Measurements from ENCODE around the gene TEX13C.
"Not testable (repeated sequence)": the region's sequence is repeated elsewhere in the genome, so short reads cannot be mapped to it uniquely, and the experiment has no call there.

Gene TEX13C

GRCh38 chrX:125293850-125294780 lies 25.6 kb upstream of the TEX13C start:
- POLR2A ChIA-PET: no interaction called here
- TF ChIP-seq, protein P1, sequence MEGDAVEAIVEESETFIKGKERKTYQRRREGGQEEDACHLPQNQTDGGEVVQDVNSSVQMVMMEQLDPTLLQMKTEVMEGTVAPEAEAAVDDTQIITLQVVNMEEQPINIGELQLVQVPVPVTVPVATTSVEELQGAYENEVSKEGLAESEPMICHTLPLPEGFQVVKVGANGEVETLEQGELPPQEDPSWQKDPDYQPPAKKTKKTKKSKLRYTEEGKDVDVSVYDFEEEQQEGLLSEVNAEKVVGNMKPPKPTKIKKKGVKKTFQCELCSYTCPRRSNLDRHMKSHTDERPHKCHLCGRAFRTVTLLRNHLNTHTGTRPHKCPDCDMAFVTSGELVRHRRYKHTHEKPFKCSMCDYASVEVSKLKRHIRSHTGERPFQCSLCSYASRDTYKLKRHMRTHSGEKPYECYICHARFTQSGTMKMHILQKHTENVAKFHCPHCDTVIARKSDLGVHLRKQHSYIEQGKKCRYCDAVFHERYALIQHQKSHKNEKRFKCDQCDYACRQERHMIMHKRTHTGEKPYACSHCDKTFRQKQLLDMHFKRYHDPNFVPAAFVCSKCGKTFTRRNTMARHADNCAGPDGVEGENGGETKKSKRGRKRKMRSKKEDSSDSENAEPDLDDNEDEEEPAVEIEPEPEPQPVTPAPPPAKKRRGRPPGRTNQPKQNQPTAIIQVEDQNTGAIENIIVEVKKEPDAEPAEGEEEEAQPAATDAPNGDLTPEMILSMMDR (IDR thresholded peaks at IDR 0.05; ENCODE audit: insufficient read depth, low read length, missing control alignments): no peak
- CTCF ChIA-PET: no interaction called here
- no peak overlapping the region for H3K4me3 ChIP-seq (ENCODE audit: low read depth, low read length)
- DNase-seq (ENCODE audit: low read depth, low spot score): no peak

DNA sequence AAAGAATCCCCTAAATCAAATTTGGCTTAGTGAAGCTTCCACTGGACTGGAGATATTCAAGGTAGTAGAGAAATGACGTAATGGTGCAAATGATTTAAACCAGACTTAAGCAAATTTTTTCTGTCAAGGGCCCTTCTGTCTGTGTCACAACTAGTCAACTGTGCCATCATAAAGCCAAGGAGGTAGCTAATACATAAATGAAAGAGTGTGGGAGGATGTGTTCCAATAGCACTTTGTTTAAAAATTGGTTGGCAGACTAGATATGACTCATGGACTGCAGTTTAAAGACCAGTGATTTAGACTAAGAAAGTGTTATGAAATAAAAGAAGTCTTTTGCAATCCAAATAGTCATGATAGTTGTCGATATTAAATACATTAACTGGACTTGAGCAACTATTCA lies 24.3 kb upstream of the TEX13C start:
- CTCF ChIA-PET: no interaction called here
- TF ChIP-seq, protein P1 (IDR thresholded peaks at IDR 0.05; ENCODE audit: insufficient read depth, low read length, missing control alignments): no peak
- no peak for DNase-seq (ENCODE audit: low read depth, low spot score)
- POLR2A ChIA-PET: no interaction called here
- H3K4me3 ChIP-seq (ENCODE audit: low read depth, low read length): no peak overlapping the region

- ChIA-PET CTCF (no interaction called here), POLR2A (no interaction called here)
- H3K4me3 ChIP-seq (ENCODE audit: low read depth, low read length): no peak overlapping the region
- TF ChIP-seq, protein P1 (IDR thresholded peaks at IDR 0.05; ENCODE audit: insufficient read depth, low read length, missing control alignments): no peak
- DNase-seq (ENCODE audit: low read depth, low spot score): no peak
These were observed 20.8 kb upstream of the TEX13C start for GRCh38 chrX:125298871-125299270.

GRCh38 chrX:125306335-125306866 lies 13.3 kb upstream of the TEX13C start:
- CTCF ChIA-PET: no interaction called here
- TF ChIP-seq, protein P1 (IDR thresholded peaks at IDR 0.05; ENCODE audit: insufficient read depth, low read length, missing control alignments): no peak
- no peak for DNase-seq (ENCODE audit: low read depth, low spot score)
- H3K4me3 ChIP-seq (ENCODE audit: low read depth, low read length): no peak overlapping the region
- POLR2A ChIA-PET: no interaction called here

DNA sequence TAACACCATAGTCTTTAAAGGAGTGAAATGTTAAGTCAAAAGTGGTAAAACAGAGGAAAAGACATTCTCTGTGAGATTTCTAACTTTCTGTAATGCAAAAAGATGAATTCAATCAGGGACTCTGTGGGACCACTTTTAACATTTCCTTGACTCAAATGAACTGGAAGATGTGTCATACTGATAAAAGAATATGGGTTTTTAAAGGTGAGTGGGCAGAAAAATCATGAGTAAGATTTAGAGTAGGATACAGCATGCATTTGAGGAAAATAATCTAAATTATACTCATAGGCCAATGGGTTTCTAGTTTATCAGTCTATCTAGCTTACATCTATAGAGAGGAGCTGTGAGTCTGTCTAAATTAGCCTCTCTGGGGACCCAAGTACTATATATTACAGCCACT lies 11.0 kb upstream of the TEX13C start:
- TF ChIP-seq, protein P1 (IDR thresholded peaks at IDR 0.05; ENCODE audit: insufficient read depth, low read length, missing control alignments): no peak
- H3K4me3 ChIP-seq (ENCODE audit: low read depth, low read length): no peak overlapping the region
- ChIA-PET POLR2A (no interaction called here), CTCF (no interaction called here)
- no peak for DNase-seq (ENCODE audit: low read depth, low spot score)

GRCh38 chrX:125319166-125319565 lies 505 bp upstream of the TEX13C start:
- H3K4me3 ChIP-seq (ENCODE audit: low read depth, low read length); CTCF ChIA-PET; DNase-seq (ENCODE audit: low read depth, low spot score); POLR2A ChIA-PET: not testable (repeated sequence)

GRCh38 chrX:125322431-125322830 lies 2.8 kb downstream of the TEX13C start:
- TF ChIP-seq, protein P1 (IDR thresholded peaks at IDR 0.05; ENCODE audit: insufficient read depth, low read length, missing control alignments): no peak
- ChIA-PET CTCF (no interaction called here), POLR2A (no interaction called here)
- H3K4me3 ChIP-seq (ENCODE audit: low read depth, low read length): no peak overlapping the region
- no peak for DNase-seq (ENCODE audit: low read depth, low spot score)

Measured in AG04449 (cell line).